ENCODE results near the gene CAMTA1. TPM values are rescaled to one million over a fixed set of nuclear protein-coding genes. Genes with fewer than 3 reads are reported as not detected.

The CAMTA1 gene
- total and polyA plus RNA-seq, 9 of the 15 experiments (the other 6 are each of a cell fraction or from before 2014, with no cell fraction given), result 43.9 to 161 (median 65.9) TPM

GRCh38 chr1:6850537-6850936 is 65.3 kb downstream of the CAMTA1 start:
- CTCF ChIA-PET (ENCODE audit: low intra/inter-chr PET ratio), result no interaction called here
- Histone ChIP-seq H3K4me3 (no peak overlapping the region), H3K9me3 (replicated peaks; ENCODE audit: control insufficient read depth, insufficient read depth, low read depth, low read length) (no peaks in the 10 kb centered on the region), H3K27ac (ENCODE audit: extremely low read depth, low read depth, low read length) (no peak overlapping the region), H2AFZ (ENCODE audit: low read depth, low read length) (no peak overlapping the region), H3K9ac (ENCODE audit: insufficient read depth in 1 of 2, low read depth in 2 of 2, low read length in 2 of 2) (no peak overlapping the region), H3K9me1 (ENCODE audit: control insufficient read depth, insufficient read depth, low read length) (no peaks in the 10 kb centered on the region), H4K20me1 (replicated peaks; ENCODE audit: control insufficient read depth, insufficient read depth, low read length) (no peaks in the 10 kb centered on the region), H3K27me3 (ENCODE audit: control insufficient read depth in 2 of 2, insufficient read depth in 2 of 2, low read length in 2 of 2) (no peaks in the 10 kb centered on the region), H3K4me1 (replicated peaks in 1 of 2; ENCODE audit: control insufficient read depth in 2 of 2, insufficient read depth in 2 of 2, low read length in 2 of 2) (no peaks in the 10 kb centered on the region), H3K4me2 (ENCODE audit: insufficient read depth, low read length) (no peak overlapping the region), H3K36me3 (ENCODE audit: control insufficient read depth, insufficient read depth, low read length) (no peaks in the 10 kb centered on the region; the same call in 2 of the 3 replicates), H3K79me2 (ENCODE audit: control insufficient read depth, insufficient read depth, low read length) (no peaks in the 10 kb centered on the region)
- in situ Hi-C loops (cut with MboI) (no loop called here), intact Hi-C loops (cut with micrococcal nuclease) (no loop called here)
- WGBS (ENCODE audit: insufficient coverage, low coverage, missing lambda C conversion rate), result 61% methylated on average over 4 of the region's 4 CpGs
- POLR2A ChIA-PET, result no interaction called here
- BruUV-seq (replicated peaks), result no TSS peak
- ATAC-seq (no peak), DNase-seq (ENCODE audit: extremely low read depth in 1 of 4, low spot score in 3 of 4) (no peak), FAIRE-seq (no peak)
- no peak for TF ChIP-seq NONO (IDR thresholded peaks at IDR 0.05; ENCODE audit: low read depth in 2 of 2, low read length in 1 of 2)
- no peak for TF ChIP-seq POLR2AphosphoS2 (IDR thresholded peaks at IDR 0.05; ENCODE audit: low read length)
- TF ChIP-seq ZNF354B (CRISPR knock-in tag; IDR thresholded peaks at IDR 0.05), result no peak
- TF ChIP-seq HNRNPUL1 (IDR thresholded peaks at IDR 0.05; ENCODE audit: low read length), result no peak
- no peak for TF ChIP-seq DACH1 (IDR thresholded peaks at IDR 0.05; ENCODE audit: partially characterized antibody)
- no peak for TF ChIP-seq ZNF347 (CRISPR knock-in tag; IDR thresholded peaks at IDR 0.05; ENCODE audit: low read depth)
- no peak for TF ChIP-seq MTF1 (CRISPR knock-in tag; IDR thresholded peaks at IDR 0.05; ENCODE audit: borderline replicate concordance)
- no peak for TF ChIP-seq ADNP (tag; IDR thresholded peaks at IDR 0.05)
- no peak for TF ChIP-seq ZNF639 (CRISPR knock-in tag; conservative IDR thresholded peaks at IDR 0.05 in 1 of 2, IDR thresholded peaks at IDR 0.05 in 1 of 2)
- TF ChIP-seq, protein P1, sequence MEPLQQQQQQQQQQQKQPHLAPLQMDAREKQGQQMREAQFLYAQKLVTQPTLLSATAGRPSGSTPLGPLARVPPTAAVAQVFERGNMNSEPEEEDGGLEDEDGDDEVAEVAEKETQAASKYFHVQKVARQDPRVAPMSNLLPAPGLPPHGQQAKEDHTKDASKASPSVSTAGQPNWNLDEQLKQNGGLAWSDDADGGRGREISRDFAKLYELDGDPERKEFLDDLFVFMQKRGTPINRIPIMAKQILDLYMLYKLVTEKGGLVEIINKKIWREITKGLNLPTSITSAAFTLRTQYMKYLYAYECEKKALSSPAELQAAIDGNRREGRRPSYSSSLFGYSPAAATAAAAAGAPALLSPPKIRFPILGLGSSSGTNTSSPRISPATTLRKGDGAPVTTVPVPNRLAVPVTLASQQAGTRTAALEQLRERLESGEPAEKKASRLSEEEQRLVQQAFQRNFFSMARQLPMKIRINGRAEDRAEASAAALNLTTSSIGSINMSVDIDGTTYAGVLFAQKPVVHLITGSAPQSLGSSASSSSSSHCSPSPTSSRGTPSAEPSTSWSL (CRISPR knock-in tag; IDR thresholded peaks at IDR 0.05; ENCODE audit: borderline replicate concordance), result no peak
- TF ChIP-seq FOXJ2 (tag; IDR thresholded peaks at IDR 0.05), result no peak
- TF ChIP-seq BRD9 (IDR thresholded peaks at IDR 0.05; ENCODE audit: low read depth, partially characterized antibody), result no peak
- no peak for TF ChIP-seq ATF7 (IDR thresholded peaks at IDR 0.05)
